Activated CD8-positive, alpha-beta T cell treated with anti-CD3 and anti-CD28 coated beads for 36 hours (primary cell): ENCODE results near the gene SPATA32. TPM values are rescaled to one million over a fixed set of nuclear protein-coding genes. Genes with fewer than 3 reads are reported as not detected.

Experiments used
- ATAC-seq: fragments of 200-7000 bp; cut with Tn5 transposase; one replicate; pipeline ENCODE4 v1.10.0; 2021; ENCODE audit warnings: mild to moderate bottlenecking, moderate library complexity
- CTCF ChIA-PET: fragments of 350-600 bp; sonication (Branson Sonifier 250); formaldehyde crosslinking; loops from one replicate; lab custom pipeline; 2021; ENCODE audit warnings: antibody characterized with exemption; lab: Charles Lee
- POLR2A ChIA-PET: fragments of 350-600 bp; sonication (Branson Sonifier 250); formaldehyde crosslinking; loops from one replicate; lab custom pipeline; 2021; ENCODE audit warnings: antibody characterized with exemption; lab: Charles Lee
- DNase-seq: peaks from one replicate; pipeline ENCODE4 v3.0.0-alpha.2; 2020
- H3K27ac Mint-ChIP-seq: one replicate; pipeline ENCODE4 v1.8.0; 2021; ENCODE audit warnings: mild to moderate bottlenecking, mixed read lengths
- H3K27me3 Mint-ChIP-seq: one replicate; pipeline ENCODE4 v1.8.0; 2021; ENCODE audit warnings: mixed read lengths
- H3K36me3 Mint-ChIP-seq: one replicate; pipeline ENCODE4 v1.8.0; 2021; ENCODE audit warnings: low read depth, mixed read lengths
- H3K4me1 Mint-ChIP-seq: one replicate; pipeline ENCODE4 v1.8.0; 2021; ENCODE audit warnings: low read depth, mixed read lengths
- H3K4me3 Mint-ChIP-seq: one replicate; pipeline ENCODE4 v1.8.0; 2021; ENCODE audit warnings: mild to moderate bottlenecking, moderate library complexity, mixed read lengths
- H3K9me3 Mint-ChIP-seq: one replicate; pipeline ENCODE4 v1.8.0; 2021; ENCODE audit warnings: mixed read lengths
- intact Hi-C: fragments of 100-400 bp; cut with micrococcal nuclease; formaldehyde crosslinking; loops from one replicate; pipeline ENCODE4 v1.10.0; 2022
- total RNA-seq, 2 experiments: library from RNA; stranded (reverse); gene quantifications; one replicate each; pipeline ENCODE4 v1.2.3, GENCODE V29; 2021
- TF ChIP-seq, protein P1 (sequence below): fragments of 200-600 bp; IDR thresholded peaks from one replicate; pipeline ENCODE4 v1.8.0; 2022; ENCODE audit warnings: antibody characterized with exemption, mild to moderate bottlenecking

The SPATA32 gene
- total RNA-seq, 2 experiments from 2014 or later, result 0.27 to 0.63 TPM

DNA sequence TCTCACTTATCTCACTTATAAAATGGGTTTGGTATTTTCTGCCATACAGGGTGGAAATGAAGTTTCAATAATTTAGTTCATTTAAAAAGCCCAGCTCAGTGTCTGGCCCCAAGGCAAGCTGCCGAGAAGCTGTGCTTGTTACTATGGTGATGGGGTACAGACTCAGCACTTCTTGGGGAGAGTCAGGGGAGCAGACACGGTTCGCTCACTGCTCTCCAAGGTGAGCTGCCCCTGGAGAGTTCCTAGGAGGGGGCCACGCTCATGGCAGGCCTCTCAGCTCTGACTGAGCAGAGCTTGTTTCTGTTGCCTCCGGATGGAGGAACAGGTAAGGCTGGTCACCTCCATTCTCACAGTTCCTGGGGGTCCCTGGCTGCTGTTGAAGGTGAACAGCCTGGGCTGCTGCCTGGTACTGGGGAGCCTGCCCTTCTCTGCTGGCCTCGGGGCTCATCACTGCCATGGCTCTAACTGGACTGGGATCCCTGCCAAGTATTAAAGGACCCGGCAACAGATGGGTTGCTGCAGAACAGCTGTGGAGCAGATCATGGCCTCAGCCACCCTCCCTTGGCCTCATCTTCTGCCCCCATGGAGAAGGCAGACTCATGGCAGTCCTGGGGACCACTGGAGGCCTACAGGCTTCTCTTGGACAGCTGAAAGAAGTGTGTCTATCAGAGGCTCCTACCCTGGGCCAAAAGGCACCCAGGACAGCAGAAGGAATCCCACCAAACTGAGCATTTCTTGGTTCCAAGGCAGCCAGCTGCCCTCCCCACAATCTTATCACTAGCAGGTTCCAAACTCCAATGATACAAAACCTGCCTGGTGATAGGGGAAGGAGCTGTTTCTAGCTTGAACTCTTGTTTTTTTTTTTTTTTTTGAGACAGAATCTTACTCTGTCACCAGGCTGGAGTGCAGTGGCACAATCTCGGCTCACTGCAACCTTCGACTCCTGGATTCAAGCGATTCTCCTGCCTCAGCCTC, 25.9 kb upstream of the SPATA32 start:
- Mint-ChIP-seq H3K27ac (peak overlapping the region; percentile 41), H3K4me1 (peaks cover 45% of the 10 kb centered on the region), H3K36me3 (peaks cover 62% of the 10 kb centered on the region), H3K4me3 (no peak overlapping the region), H3K9me3 (no peaks in the 10 kb centered on the region), H3K27me3 (no peaks in the 10 kb centered on the region)
- CTCF ChIA-PET, result interaction anchor here (0.7 to 9.6 kb wide), 5 partner anchors 11 to 98 kb away, joined by 3 to 81 read pairs (median 8); no protein-coding TSS in a partner anchor
- POLR2A ChIA-PET, result interaction anchor here (0.6 to 1.4 kb wide), 6 partner anchors 24 to 97 kb away, joined by 3 to 4 read pairs (median 3); partner anchors contain the start of gene MAP3K14
- ATAC-seq (no peak), DNase-seq (no peak)
- TF ChIP-seq, protein P1, sequence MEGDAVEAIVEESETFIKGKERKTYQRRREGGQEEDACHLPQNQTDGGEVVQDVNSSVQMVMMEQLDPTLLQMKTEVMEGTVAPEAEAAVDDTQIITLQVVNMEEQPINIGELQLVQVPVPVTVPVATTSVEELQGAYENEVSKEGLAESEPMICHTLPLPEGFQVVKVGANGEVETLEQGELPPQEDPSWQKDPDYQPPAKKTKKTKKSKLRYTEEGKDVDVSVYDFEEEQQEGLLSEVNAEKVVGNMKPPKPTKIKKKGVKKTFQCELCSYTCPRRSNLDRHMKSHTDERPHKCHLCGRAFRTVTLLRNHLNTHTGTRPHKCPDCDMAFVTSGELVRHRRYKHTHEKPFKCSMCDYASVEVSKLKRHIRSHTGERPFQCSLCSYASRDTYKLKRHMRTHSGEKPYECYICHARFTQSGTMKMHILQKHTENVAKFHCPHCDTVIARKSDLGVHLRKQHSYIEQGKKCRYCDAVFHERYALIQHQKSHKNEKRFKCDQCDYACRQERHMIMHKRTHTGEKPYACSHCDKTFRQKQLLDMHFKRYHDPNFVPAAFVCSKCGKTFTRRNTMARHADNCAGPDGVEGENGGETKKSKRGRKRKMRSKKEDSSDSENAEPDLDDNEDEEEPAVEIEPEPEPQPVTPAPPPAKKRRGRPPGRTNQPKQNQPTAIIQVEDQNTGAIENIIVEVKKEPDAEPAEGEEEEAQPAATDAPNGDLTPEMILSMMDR, result no peak
- intact Hi-C loops, result no loop called here

DNA sequence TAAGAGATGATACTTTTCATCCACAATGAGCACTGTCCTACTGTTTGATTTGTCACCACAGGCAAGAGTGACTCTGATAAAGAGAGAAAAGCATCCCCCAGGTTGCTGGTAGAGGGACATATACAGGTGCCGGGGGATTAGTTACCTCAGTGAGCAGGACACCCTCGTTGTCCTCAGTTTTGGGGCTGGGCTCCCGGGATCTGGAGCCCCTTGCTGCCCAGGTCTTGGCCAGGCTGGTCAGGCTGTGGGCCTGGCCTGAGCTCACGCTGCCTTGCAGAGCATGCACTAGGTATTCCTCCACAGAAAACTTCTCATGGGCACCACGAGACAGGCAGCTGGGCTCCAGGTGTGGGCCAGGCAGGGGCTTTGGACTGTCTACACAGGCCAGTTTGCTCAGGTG, 24.4 kb upstream of the SPATA32 start:
- Mint-ChIP-seq H3K9me3 (no peaks in the 10 kb centered on the region), H3K27me3 (no peaks in the 10 kb centered on the region), H3K4me3 (no peak overlapping the region), H3K36me3 (peaks cover 62% of the 10 kb centered on the region), H3K4me1 (peaks cover 35% of the 10 kb centered on the region), H3K27ac (peak overlapping the region; percentile 8)
- DNase-seq, result no peak
- TF ChIP-seq, protein P1, result no peak
- ATAC-seq, result no peak
- intact Hi-C loops, result no loop called here
- ChIA-PET POLR2A (interaction anchor here (0.9 to 1.7 kb wide), 3 partner anchors 30 to 33 kb away, joined by 3 to 5 read pairs (median 4); partner anchors contain the start of gene MAP3K14), CTCF (interaction anchor here (1.0 to 9.6 kb wide), 6 partner anchors 9 to 99 kb away, joined by 4 to 81 read pairs (median 10); no protein-coding TSS in a partner anchor)

DNA sequence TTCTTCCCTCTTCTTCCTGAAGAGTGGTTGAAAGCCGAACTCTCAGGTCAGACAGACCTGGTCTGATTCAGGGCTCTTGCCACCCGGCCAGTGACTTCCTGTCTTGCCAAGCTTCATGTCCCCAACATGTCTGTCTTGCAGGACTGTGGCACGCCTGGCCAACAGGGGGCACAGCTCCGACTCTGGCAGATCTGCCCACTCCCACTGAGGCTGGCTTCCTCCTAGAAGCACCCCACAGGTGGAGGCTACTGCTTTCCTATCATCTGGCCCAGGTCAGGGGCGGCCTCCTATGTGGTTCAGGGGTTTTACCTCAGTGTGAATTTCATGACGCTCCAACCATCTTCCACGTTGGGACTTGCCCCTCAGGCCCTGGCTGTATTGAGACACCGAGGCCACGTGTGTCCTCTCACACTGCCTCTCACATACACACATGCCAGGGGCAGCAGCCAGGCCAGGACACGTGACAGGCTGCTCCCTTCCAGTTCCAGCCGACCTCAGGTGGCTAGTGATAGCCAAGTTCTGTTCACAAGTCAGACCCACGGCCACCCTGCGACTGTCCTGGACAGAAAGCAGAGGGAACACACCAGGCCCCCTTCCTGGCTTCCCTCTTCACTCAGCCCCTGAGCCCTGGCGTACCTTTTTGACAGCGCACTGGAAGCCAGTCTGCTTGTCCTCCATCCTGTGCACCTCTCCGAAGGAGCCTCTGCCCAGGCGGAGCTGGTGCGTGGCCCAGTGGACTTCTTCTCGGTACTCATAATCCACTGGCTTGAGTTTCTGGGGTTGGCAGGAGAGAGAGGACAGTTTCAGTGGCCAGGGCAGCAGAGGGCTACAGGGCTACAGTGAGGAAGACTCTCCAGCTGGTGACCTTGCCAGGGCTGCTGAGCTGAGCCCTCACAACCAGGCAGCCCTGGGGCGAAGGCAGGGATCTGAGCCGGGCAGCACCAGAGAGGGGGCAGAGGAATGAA, 22.6 kb upstream of the SPATA32 start:
- H3K4me1 Mint-ChIP-seq, result peaks cover 25% of the 10 kb centered on the region

DNA sequence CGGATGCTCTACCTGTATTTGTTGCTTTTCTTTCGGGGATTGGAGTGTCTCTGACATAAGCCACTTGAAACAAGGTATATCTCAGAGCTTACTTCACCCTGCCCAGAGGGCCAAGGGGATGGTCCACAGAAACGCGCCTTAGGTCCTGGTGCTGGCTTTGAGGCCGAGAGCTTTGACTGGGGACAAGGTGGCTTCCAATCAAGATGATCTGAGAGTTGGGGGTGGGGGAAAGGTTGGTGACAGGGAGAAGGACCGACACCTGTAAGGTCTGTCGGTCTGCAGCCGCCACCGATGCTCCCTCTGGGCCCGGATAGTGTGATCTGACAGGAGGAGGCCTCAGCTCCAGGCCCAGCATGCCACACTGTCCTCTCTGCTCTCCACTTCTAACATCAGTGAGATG, 21.8 kb upstream of the SPATA32 start:
- Mint-ChIP-seq H3K27ac (peak overlapping the region; percentile 86), H3K9me3 (no peaks in the 10 kb centered on the region), H3K4me3 (no peak overlapping the region), H3K36me3 (peaks cover 56% of the 10 kb centered on the region), H3K4me1 (peaks cover 28% of the 10 kb centered on the region), H3K27me3 (no peaks in the 10 kb centered on the region)
- TF ChIP-seq, protein P1, result no peak
- DNase-seq, result no peak
- intact Hi-C loops, result no loop called here
- no peak for ATAC-seq
- CTCF ChIA-PET, result interaction anchor here (0.6 to 3.6 kb wide), 18 partner anchors 10 to 148 kb away, joined by 3 to 20 read pairs (median 5); partner anchors contain the start of genes ACBD4 and MAP3K14
- POLR2A ChIA-PET, result interaction anchor here (1.0 to 1.2 kb wide), 3 partner anchors 9 to 28 kb away, joined by 3 read pairs; no protein-coding TSS in a partner anchor

More for the DNA sequence above, 22.6 kb upstream of the SPATA32 start:
- Mint-ChIP-seq H3K4me3 (no peak overlapping the region), H3K27me3 (no peaks in the 10 kb centered on the region), H3K27ac (peak overlapping the region; percentile 86), H3K9me3 (no peaks in the 10 kb centered on the region), H3K36me3 (peaks cover 60% of the 10 kb centered on the region)
- DNase-seq (peak; percentile 65), ATAC-seq (peak; percentile 60)
- intact Hi-C loops, result no loop called here
- TF ChIP-seq, protein P1, result no peak
- CTCF ChIA-PET, result interaction anchor here (0.6 to 3.6 kb wide), 20 partner anchors 9 to 149 kb away, joined by 3 to 20 read pairs (median 5); partner anchors contain the start of genes ACBD4 and MAP3K14
- POLR2A ChIA-PET, result interaction anchor here (0.5 to 1.7 kb wide), 5 partner anchors 12 to 33 kb away, joined by 3 to 5 read pairs (median 3); no protein-coding TSS in a partner anchor
